ENCODE results near the gene IGIP. TPM values are rescaled to one million over a fixed set of nuclear protein-coding genes. Genes with fewer than 3 reads are reported as not detected.

Gene IGIP
- total RNA-seq = 9.1 and 10.3 TPM in 2 replicates

GRCh38 chr5:140125637-140126036 lies at the start of gene IGIP:
Gene IGIP, plus strand, starts transcription at chr5:140125937. Its CDS starts 2,540 bp downstream, at chr5:140128477.

GRCh38 chr5:140113699-140114263 lies 12.0 kb upstream of the IGIP start, which contains the start of gene PURA:
Gene PURA, plus strand, starts transcription at chr5:140114109. Its CDS starts 73 bp downstream, at chr5:140114182.

GRCh38 chr5:140174465-140175366 lies 49.0 kb downstream of the IGIP start, which contains the start of gene CYSTM1:
Gene CYSTM1, plus strand, starts transcription at chr5:140175188. Its CDS starts 19,278 bp downstream, at chr5:140194466.

Other genes with a start within 250 kb of the IGIP start
- gene NRG2, start 82.6 kb upstream of the IGIP start, total RNA-seq = 0.32 and 0.60 TPM in 2 replicates
- 18.4 and 30.7 TPM in 2 replicates for gene PURA, start 11.8 kb upstream of the IGIP start, total RNA-seq
- 13.0 and 14.5 TPM in 2 replicates for gene CYSTM1, start 49.3 kb downstream of the IGIP start, total RNA-seq
- 21.9 and 30.7 TPM in 2 replicates for gene PFDN1, start 177.2 kb downstream of the IGIP start, total RNA-seq
- gene HBEGF, start 220.7 kb downstream of the IGIP start, total RNA-seq = 0.47 and 0.52 TPM in 2 replicates
- not detected in 2 replicates for gene SLC4A9, start 234.3 kb downstream of the IGIP start, total RNA-seq